ENCODE data around the gene MAGI2. TPM values are rescaled to one million over a fixed set of nuclear protein-coding genes. Genes with fewer than 3 reads are reported as not detected.

Gene MAGI2
- polyA plus RNA-seq, 4 donors, result 0.22 to 2.1 (median 1.5) TPM

DNA sequence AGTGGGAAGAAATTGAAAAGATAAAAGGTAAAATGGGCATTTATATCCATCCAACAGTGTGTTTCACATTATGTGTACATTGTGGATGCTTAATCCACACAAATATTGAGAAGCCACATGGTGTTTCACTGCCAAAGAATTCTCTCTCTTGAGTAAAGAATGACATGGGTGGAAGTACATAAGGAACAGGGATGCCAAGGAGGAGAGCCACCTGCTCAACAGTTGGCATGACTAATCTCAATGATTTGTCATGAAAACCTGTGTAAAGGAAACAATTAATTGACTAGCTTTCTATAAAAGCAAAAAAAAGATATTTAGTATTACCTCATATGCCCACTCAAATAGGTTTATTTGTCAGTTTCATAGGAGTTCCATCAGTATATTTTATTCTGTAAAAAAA lies 43.1 kb downstream of the MAGI2 start:
- H3K9me3 ChIP-seq (ENCODE audit: control insufficient read depth in 2 of 2, insufficient read depth in 1 of 2, low read depth in 1 of 2, low read length in 1 of 2), result no peaks in the 10 kb centered on the region
- no peaks in the 10 kb centered on the region for H3K4me1 ChIP-seq (ENCODE audit: control insufficient read depth in 3 of 3, insufficient read depth in 2 of 3, low read depth in 1 of 3, low read length in 2 of 3)
- no peak overlapping the region for H3K4me3 ChIP-seq (ENCODE audit: low read depth in 1 of 3, low read length in 3 of 3)
- FAIRE-seq, result no peak
- H3K36me3 ChIP-seq (ENCODE audit: control insufficient read depth in 3 of 3, insufficient read depth in 2 of 3, low read depth in 1 of 3, low read length in 3 of 3), result no peaks in the 10 kb centered on the region
- H3K27ac ChIP-seq (ENCODE audit: low read depth in 1 of 3, low read length in 2 of 3), result no peak overlapping the region
- no peaks in the 10 kb centered on the region for H3K27me3 ChIP-seq (ENCODE audit: control insufficient read depth in 3 of 3, insufficient read depth in 3 of 3, low read length in 3 of 3)
- DNase-seq, result no peak

DNA sequence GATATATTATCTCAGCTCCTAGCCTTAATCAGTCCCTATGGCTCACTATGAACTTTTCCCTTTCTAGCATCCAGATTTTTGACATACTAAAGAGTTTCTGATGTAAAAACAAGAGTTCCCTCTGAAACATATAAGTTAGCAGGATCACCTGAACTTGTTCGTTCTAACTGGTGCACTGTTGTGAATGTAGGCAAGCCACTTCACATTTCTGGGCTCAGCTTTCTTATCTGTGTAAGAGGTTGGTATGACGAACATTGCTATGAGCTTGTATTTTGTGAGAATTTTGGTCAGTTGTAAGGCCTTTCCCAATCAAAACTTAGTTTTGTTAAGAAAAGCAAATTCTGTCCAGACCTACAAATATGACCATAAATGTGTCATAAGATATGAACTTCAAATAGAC lies 46.1 kb downstream of the MAGI2 start:
- H3K36me3 ChIP-seq (ENCODE audit: control insufficient read depth in 3 of 3, insufficient read depth in 2 of 3, low read depth in 1 of 3, low read length in 3 of 3), result no peaks in the 10 kb centered on the region
- 80 to 91% (median 81%) methylated on average over 2 of the region's 2 CpGs for WGBS, 3 donors
- no peak overlapping the region for H3K4me3 ChIP-seq (ENCODE audit: low read depth in 1 of 3, low read length in 3 of 3)
- no peak overlapping the region for H3K27ac ChIP-seq (ENCODE audit: low read depth in 1 of 3, low read length in 2 of 3)
- H3K4me1 ChIP-seq (ENCODE audit: control insufficient read depth in 3 of 3, insufficient read depth in 2 of 3, low read depth in 1 of 3, low read length in 2 of 3), result peaks cover 0 to 3% (median 0%) of the 10 kb centered on the region in 3 donors
- no peaks in the 10 kb centered on the region for H3K27me3 ChIP-seq (ENCODE audit: control insufficient read depth in 3 of 3, insufficient read depth in 3 of 3, low read length in 3 of 3)
- FAIRE-seq (no peak), DNase-seq (no peak)
- no peaks in the 10 kb centered on the region for H3K9me3 ChIP-seq (ENCODE audit: control insufficient read depth in 2 of 2, insufficient read depth in 1 of 2, low read depth in 1 of 2, low read length in 1 of 2)

DNA sequence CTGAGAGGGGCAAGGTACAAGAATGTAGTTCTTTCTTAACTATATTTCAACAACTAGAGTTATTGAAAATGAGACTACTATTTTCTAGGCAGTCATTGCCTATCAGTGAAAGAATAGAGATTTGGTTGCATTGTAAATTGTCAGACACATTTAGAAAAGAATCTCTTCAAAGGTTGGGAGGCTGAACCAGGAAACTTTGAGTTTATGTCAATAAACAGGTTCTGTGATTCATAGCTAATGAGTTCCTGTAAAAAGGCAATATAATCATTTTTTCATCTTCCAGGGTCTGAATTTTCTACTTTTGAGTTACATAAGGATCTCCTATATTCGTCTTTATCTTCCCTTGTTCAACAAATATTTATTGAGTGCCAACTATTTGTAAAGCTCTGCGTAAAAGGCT lies 47.1 kb downstream of the MAGI2 start:
- Histone ChIP-seq H3K27ac (ENCODE audit: low read depth in 1 of 3, low read length in 2 of 3) (no peak overlapping the region), H3K27me3 (ENCODE audit: control insufficient read depth in 3 of 3, insufficient read depth in 3 of 3, low read length in 3 of 3) (no peaks in the 10 kb centered on the region), H3K36me3 (ENCODE audit: control insufficient read depth in 3 of 3, insufficient read depth in 2 of 3, low read depth in 1 of 3, low read length in 3 of 3) (no peaks in the 10 kb centered on the region), H3K9me3 (ENCODE audit: control insufficient read depth in 2 of 2, insufficient read depth in 1 of 2, low read depth in 1 of 2, low read length in 1 of 2) (no peaks in the 10 kb centered on the region), H3K4me1 (ENCODE audit: control insufficient read depth in 3 of 3, insufficient read depth in 2 of 3, low read depth in 1 of 3, low read length in 2 of 3) (peaks cover 0 to 3% (median 0%) of the 10 kb centered on the region in 3 donors), H3K4me3 (ENCODE audit: low read depth in 1 of 3, low read length in 3 of 3) (no peak overlapping the region)
- DNase-seq (no peak), FAIRE-seq (no peak)
- WGBS, 3 donors, result 30 to 66% (median 41%) methylated on average over 2 of the region's 2 CpGs

DNA sequence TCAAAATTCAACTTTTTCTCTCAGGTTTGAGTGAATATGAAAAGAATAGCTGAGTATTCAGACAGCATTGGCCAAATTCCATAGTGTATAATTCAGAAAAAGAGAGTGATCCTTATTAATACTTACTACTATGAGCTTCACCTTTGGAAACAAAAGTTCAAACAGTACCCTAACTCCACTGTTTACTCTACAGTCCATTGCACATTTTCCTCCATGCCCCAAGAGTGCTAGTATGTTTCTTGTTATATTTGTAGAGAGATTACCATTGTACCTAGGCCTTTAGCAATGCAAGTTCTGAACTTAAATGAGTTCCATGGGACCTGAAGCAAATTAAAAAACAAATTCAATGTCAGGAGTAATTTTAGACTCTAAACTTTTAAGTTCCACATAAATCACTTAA lies 48.1 kb downstream of the MAGI2 start:
- DNase-seq (no peak), FAIRE-seq (no peak)
- Histone ChIP-seq H3K36me3 (ENCODE audit: control insufficient read depth in 3 of 3, insufficient read depth in 2 of 3, low read depth in 1 of 3, low read length in 3 of 3) (no peaks in the 10 kb centered on the region), H3K4me1 (ENCODE audit: control insufficient read depth in 3 of 3, insufficient read depth in 2 of 3, low read depth in 1 of 3, low read length in 2 of 3) (peaks cover 0 to 3% (median 0%) of the 10 kb centered on the region in 3 donors), H3K9me3 (ENCODE audit: control insufficient read depth in 2 of 2, insufficient read depth in 1 of 2, low read depth in 1 of 2, low read length in 1 of 2) (no peaks in the 10 kb centered on the region), H3K27me3 (ENCODE audit: control insufficient read depth in 3 of 3, insufficient read depth in 3 of 3, low read length in 3 of 3) (no peaks in the 10 kb centered on the region), H3K27ac (ENCODE audit: low read depth in 1 of 3, low read length in 2 of 3) (no peak overlapping the region), H3K4me3 (ENCODE audit: low read depth in 1 of 3, low read length in 3 of 3) (no peak overlapping the region)

DNA sequence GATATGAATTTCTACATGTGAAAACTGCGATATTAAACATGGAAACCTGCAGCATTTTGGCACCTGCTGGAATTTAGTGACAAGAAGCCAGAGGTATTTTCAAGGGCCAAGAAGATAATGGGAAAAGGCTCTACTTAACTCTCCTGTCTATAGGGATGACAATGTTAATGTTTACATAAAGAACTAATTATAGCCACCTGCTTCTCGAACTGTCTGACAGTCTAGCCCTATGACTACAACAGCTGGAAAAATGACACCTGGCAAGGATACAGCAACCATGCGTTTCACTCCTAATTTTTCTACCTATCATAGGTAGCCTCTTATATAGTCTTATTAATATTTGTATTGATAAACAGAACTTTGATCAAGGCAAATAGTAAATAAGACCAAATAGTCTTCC lies 49.6 kb downstream of the MAGI2 start:
- peaks cover 0 to 3% (median 0%) of the 10 kb centered on the region in 3 donors for H3K4me1 ChIP-seq (ENCODE audit: control insufficient read depth in 3 of 3, insufficient read depth in 2 of 3, low read depth in 1 of 3, low read length in 2 of 3)
- WGBS, 3 donors, result 57 to 66% (median 60%) methylated on average over 3 of the region's 3 CpGs
- no peak overlapping the region for H3K4me3 ChIP-seq (ENCODE audit: low read depth in 1 of 3, low read length in 3 of 3)
- no peaks in the 10 kb centered on the region for H3K36me3 ChIP-seq (ENCODE audit: control insufficient read depth in 3 of 3, insufficient read depth in 2 of 3, low read depth in 1 of 3, low read length in 3 of 3)
- no peak overlapping the region for H3K27ac ChIP-seq (ENCODE audit: low read depth in 1 of 3, low read length in 2 of 3)
- no peak for DNase-seq
- no peak for FAIRE-seq
- no peaks in the 10 kb centered on the region for H3K27me3 ChIP-seq (ENCODE audit: control insufficient read depth in 3 of 3, insufficient read depth in 3 of 3, low read length in 3 of 3)
- no peaks in the 10 kb centered on the region for H3K9me3 ChIP-seq (ENCODE audit: control insufficient read depth in 2 of 2, insufficient read depth in 1 of 2, low read depth in 1 of 2, low read length in 1 of 2)

DNA sequence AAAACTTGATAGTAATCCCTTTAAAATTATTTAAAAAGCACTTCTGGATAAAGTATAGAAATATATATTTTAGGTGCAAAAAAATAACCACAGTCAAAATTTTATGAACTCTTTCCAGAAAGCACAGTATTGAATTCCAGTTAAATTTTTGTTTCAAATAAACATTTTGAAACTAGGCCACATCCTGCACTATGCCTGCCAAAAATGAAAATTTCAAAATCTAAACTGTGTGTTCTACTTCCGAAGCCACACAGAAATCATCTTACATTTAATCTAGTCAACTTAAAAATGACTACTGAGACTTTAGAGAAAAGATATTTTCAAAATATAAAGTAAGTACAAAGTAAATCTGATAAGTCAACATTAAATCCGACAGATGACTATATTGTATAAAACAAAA lies 50.0 kb downstream of the MAGI2 start:
- WGBS, 3 donors, result 63 to 81% (median 69%) methylated on average over 2 of the region's 2 CpGs
- Histone ChIP-seq H3K4me1 (ENCODE audit: control insufficient read depth in 3 of 3, insufficient read depth in 2 of 3, low read depth in 1 of 3, low read length in 2 of 3) (peaks cover 0 to 3% (median 0%) of the 10 kb centered on the region in 3 donors), H3K27me3 (ENCODE audit: control insufficient read depth in 3 of 3, insufficient read depth in 3 of 3, low read length in 3 of 3) (no peaks in the 10 kb centered on the region), H3K9me3 (ENCODE audit: control insufficient read depth in 2 of 2, insufficient read depth in 1 of 2, low read depth in 1 of 2, low read length in 1 of 2) (no peaks in the 10 kb centered on the region), H3K27ac (ENCODE audit: low read depth in 1 of 3, low read length in 2 of 3) (no peak overlapping the region), H3K4me3 (ENCODE audit: low read depth in 1 of 3, low read length in 3 of 3) (no peak overlapping the region), H3K36me3 (ENCODE audit: control insufficient read depth in 3 of 3, insufficient read depth in 2 of 3, low read depth in 1 of 3, low read length in 3 of 3) (no peaks in the 10 kb centered on the region)
- no peak for FAIRE-seq
- no peak for DNase-seq

DNA sequence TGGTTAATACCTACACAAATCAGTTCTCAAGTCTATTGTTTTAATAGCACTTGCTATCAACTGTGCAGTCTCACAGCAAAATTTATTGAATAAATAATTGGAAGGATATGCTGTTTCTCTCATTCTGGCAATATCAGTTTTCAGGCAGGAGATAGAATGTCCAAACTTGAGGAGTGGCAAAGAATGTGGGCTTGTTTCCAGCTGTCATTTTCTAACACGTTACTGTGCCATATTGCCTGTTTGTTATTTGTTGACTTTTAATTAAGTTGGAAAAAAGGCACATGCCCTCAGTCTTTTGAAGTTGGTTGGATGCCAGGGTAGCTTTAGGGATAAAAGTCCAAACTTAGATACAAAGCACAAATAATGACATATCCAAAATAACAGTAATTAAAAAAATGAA lies 52.2 kb downstream of the MAGI2 start:
- FAIRE-seq, result no peak
- H3K36me3 ChIP-seq (ENCODE audit: control insufficient read depth in 3 of 3, insufficient read depth in 2 of 3, low read depth in 1 of 3, low read length in 3 of 3), result no peaks in the 10 kb centered on the region
- H3K27me3 ChIP-seq (ENCODE audit: control insufficient read depth in 3 of 3, insufficient read depth in 3 of 3, low read length in 3 of 3), result no peaks in the 10 kb centered on the region
- no peaks in the 10 kb centered on the region for H3K9me3 ChIP-seq (ENCODE audit: control insufficient read depth in 2 of 2, insufficient read depth in 1 of 2, low read depth in 1 of 2, low read length in 1 of 2)
- no peak overlapping the region for H3K4me3 ChIP-seq (ENCODE audit: low read depth in 1 of 3, low read length in 3 of 3)
- no peak overlapping the region for H3K27ac ChIP-seq (ENCODE audit: low read depth in 1 of 3, low read length in 2 of 3)
- H3K4me1 ChIP-seq (ENCODE audit: control insufficient read depth in 3 of 3, insufficient read depth in 2 of 3, low read depth in 1 of 3, low read length in 2 of 3), result peaks cover 0 to 3% (median 0%) of the 10 kb centered on the region in 3 donors
- no peak for DNase-seq
- 0 to 35% (median 22%) methylated on average over 1 of the region's 1 CpG for WGBS, 3 donors

DNA sequence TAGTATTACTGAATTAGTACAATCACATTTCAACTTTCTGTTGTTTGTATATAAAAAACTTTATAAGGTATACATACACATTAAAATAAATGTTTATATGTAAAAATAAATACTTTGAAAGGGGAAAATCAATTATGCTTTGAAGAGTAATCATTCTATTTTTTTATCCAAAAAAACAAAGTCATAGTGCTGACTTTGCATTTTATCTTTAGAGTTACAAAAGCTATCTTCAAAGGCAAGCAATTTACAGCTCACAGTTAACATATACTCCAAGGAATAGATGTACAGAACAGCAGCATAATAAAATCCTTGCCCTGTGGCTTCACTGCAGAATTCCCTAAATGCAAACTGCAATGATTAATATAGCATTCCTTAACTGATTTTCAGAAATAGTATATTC lies 53.2 kb downstream of the MAGI2 start:
- no peaks in the 10 kb centered on the region for H3K36me3 ChIP-seq (ENCODE audit: control insufficient read depth in 3 of 3, insufficient read depth in 2 of 3, low read depth in 1 of 3, low read length in 3 of 3)
- no peak for DNase-seq
- H3K9me3 ChIP-seq (ENCODE audit: control insufficient read depth in 2 of 2, insufficient read depth in 1 of 2, low read depth in 1 of 2, low read length in 1 of 2), result no peaks in the 10 kb centered on the region
- no peak for FAIRE-seq
- H3K27me3 ChIP-seq (ENCODE audit: control insufficient read depth in 3 of 3, insufficient read depth in 3 of 3, low read length in 3 of 3), result no peaks in the 10 kb centered on the region
- no peak overlapping the region for H3K27ac ChIP-seq (ENCODE audit: low read depth in 1 of 3, low read length in 2 of 3)
- H3K4me3 ChIP-seq (ENCODE audit: low read depth in 1 of 3, low read length in 3 of 3), result no peak overlapping the region
- peaks cover 0 to 3% (median 0%) of the 10 kb centered on the region in 3 donors for H3K4me1 ChIP-seq (ENCODE audit: control insufficient read depth in 3 of 3, insufficient read depth in 2 of 3, low read depth in 1 of 3, low read length in 2 of 3)

DNA sequence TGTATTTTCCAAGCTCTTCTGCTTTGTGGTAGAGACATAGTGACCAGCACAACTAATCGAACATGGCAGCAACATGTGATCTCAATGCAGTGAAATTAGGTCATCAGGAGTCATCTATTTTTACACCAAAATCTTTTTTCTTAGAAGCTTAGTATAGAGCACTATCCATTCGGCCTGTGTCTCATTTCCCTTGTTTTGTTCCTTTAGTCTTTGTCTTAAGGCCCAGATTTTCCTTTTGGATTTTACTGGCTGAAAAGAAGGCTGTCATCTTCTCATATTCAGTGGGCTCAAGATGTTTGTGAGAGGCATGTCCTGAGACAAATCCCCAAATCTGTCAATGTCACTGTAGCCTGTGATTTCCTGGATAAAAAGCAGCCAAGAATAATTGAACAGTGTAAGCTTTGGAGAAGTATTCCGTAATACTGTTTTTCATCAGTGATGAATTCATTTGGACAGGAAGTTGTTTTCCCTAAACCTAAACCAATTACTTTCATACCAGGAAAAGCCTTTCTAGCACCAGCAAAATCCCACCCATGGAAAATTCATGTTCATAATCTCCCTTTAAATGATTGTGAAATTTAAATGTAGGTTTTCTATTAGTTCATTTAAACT lies 55.2 kb downstream of the MAGI2 start:
- Histone ChIP-seq H3K27me3 (ENCODE audit: control insufficient read depth in 3 of 3, insufficient read depth in 3 of 3, low read length in 3 of 3) (no peaks in the 10 kb centered on the region), H3K9me3 (ENCODE audit: control insufficient read depth in 2 of 2, insufficient read depth in 1 of 2, low read depth in 1 of 2, low read length in 1 of 2) (no peaks in the 10 kb centered on the region), H3K4me1 (ENCODE audit: control insufficient read depth in 3 of 3, insufficient read depth in 2 of 3, low read depth in 1 of 3, low read length in 2 of 3) (no peaks in the 10 kb centered on the region), H3K4me3 (ENCODE audit: low read depth in 1 of 3, low read length in 3 of 3) (no peak overlapping the region), H3K36me3 (ENCODE audit: control insufficient read depth in 3 of 3, insufficient read depth in 2 of 3, low read depth in 1 of 3, low read length in 3 of 3) (no peaks in the 10 kb centered on the region), H3K27ac (ENCODE audit: low read depth in 1 of 3, low read length in 2 of 3) (no peak overlapping the region)
- DNase-seq, result no peak
- FAIRE-seq, result no peak
- 55 to 72% (median 70%) methylated on average over 3 of the region's 3 CpGs for WGBS, 3 donors
